H1 (cell line): ENCODE measurements around the gene ZNG1B. TPM values are rescaled to one million over a fixed set of nuclear protein-coding genes. Genes with fewer than 3 reads are reported as not detected.
"Not testable (repeated sequence)": the region's sequence is repeated elsewhere in the genome, so short reads cannot be mapped to it uniquely, and the experiment has no call there.

Experiments
- CTCF ChIA-PET: fragments of 300-600 bp; sonication (Branson Sonifier 250); formaldehyde crosslinking; loops from one replicate; lab custom pipeline; 2021; ENCODE audit not compliant: partially characterized antibody; lab: Charles Lee
- POLR2A ChIA-PET: fragments of 300-600 bp; sonication (Branson Sonifier 250); formaldehyde crosslinking; loops from one replicate; lab custom pipeline; 2021; ENCODE audit warnings: inconsistent platforms; ENCODE audit not compliant: partially characterized antibody; lab: Charles Lee
- DNase-seq, 2 experiments: peaks; one replicate each; pipeline versions ENCODE4 v3.0.0 to v3.0.0-alpha.2; 2010 to 2022; ENCODE audit warnings: low spot score in 2 of 2, low read depth in 1 of 2, mixed read lengths in 1 of 2
- FAIRE-seq: peaks from 2 replicates; lab custom pipeline; 2011; peaks lifted over from hg19 to GRCh38; lab: Jason Lieb, UNC
- H2AFZ ChIP-seq: 2 replicates; pipeline ENCODE4 v1.8.1; 2012; ENCODE audit warnings: low read length, inconsistent platforms
- H2AK5ac ChIP-seq: 2 replicates; pipeline ENCODE4 v1.6.1; 2013; ENCODE audit warnings: low read depth, low read length
- H2BK120ac ChIP-seq: replicated peaks from 2 replicates; pipeline ENCODE3; 2013; ENCODE audit warnings: low read depth, low read length, inconsistent platforms
- H2BK12ac ChIP-seq: 2 replicates; pipeline ENCODE4 v1.6.1; 2013; ENCODE audit warnings: low read depth, low read length
- H2BK15ac ChIP-seq: 2 replicates; pipeline ENCODE4 v1.6.1; 2013; ENCODE audit warnings: low read length
- H2BK20ac ChIP-seq: 2 replicates; pipeline ENCODE4 v1.6.1; 2013; ENCODE audit warnings: low read length
- H2BK5ac ChIP-seq: 2 replicates; pipeline ENCODE4 v1.6.1; 2013; ENCODE audit warnings: low read depth, low read length
- H3K14ac ChIP-seq: 2 replicates; pipeline ENCODE4 v1.6.1; 2013; ENCODE audit warnings: inconsistent platforms; ENCODE audit not compliant: insufficient read length
- H3K18ac ChIP-seq: 2 replicates; pipeline ENCODE4 v1.6.1; 2013; ENCODE audit warnings: low read length; ENCODE audit errors: extremely low read depth
- H3K23ac ChIP-seq: 2 replicates; pipeline ENCODE4 v1.6.1; 2013; ENCODE audit warnings: inconsistent platforms; ENCODE audit not compliant: insufficient read length
- H3K23me2 ChIP-seq: 2 replicates; pipeline ENCODE4 v1.6.1; 2013; ENCODE audit warnings: low read depth, low read length
- H3K27ac ChIP-seq: 2 replicates; pipeline ENCODE4 v1.6.1; 2011; ENCODE audit warnings: low read depth, low read length, inconsistent platforms
- H3K27me3 ChIP-seq, 4 experiments: replicated peaks in 1 of 4; 1 replicate in 1 of 4; 2 replicates in 3 of 4; pipeline versions ENCODE4 v1.6.1 to v1.8.1; 2011 to 2013; ENCODE audit warnings: low read length in 3 of 4, mild to moderate bottlenecking in 3 of 4, inconsistent platforms in 2 of 4, mixed read lengths in 2 of 4, moderate library complexity in 1 of 4; ENCODE audit not compliant: control insufficient read depth in 3 of 4, insufficient read depth in 3 of 4; ENCODE audit errors: extremely low read depth in 1 of 4
- H3K36me3 ChIP-seq, 4 experiments: 2 replicates each; pipeline versions ENCODE4 v1.6.1 to v1.8.1; 2011 to 2013; ENCODE audit warnings: mild to moderate bottlenecking in 4 of 4, low read length in 3 of 4, moderate library complexity in 2 of 4, control low read depth in 1 of 4, inconsistent platforms in 1 of 4; ENCODE audit not compliant: insufficient read depth in 4 of 4, control insufficient read depth in 2 of 4
- H3K4ac ChIP-seq: replicated peaks from 2 replicates; pipeline ENCODE3; 2013; ENCODE audit warnings: low read length, low read depth, mixed read lengths, inconsistent platforms; ENCODE audit not compliant: insufficient read length
- H3K4me1 ChIP-seq, 4 experiments: replicated peaks in 1 of 4; 1 replicate in 1 of 4; 2 replicates in 3 of 4; pipeline versions ENCODE4 v1.6.1 to v1.8.1; 2011 to 2013; ENCODE audit warnings: low read length in 3 of 4, inconsistent platforms in 2 of 4, mixed read lengths in 1 of 4; ENCODE audit not compliant: insufficient read depth in 4 of 4, control insufficient read depth in 3 of 4
- H3K4me2 ChIP-seq, 2 experiments: 2 replicates each; pipeline versions ENCODE4 v1.6.1 to v1.8.1; 2011 to 2013; ENCODE audit warnings: low read depth in 2 of 2, low read length in 2 of 2, control low read depth in 1 of 2, inconsistent platforms in 1 of 2, mild to moderate bottlenecking in 1 of 2; ENCODE audit not compliant: insufficient read depth in 1 of 2
- H3K4me3 ChIP-seq, 4 experiments: fragments of 200-600, 300-600 bp in 1 of 4; sonication (generic), shearing (Covaris generic), sonication (Bioruptor Twin) in 1 of 4; 2 replicates each; pipeline versions ENCODE4 v1.5.1 to v1.8.1; 2011 to 2016; ENCODE audit warnings: low read length in 4 of 4, low read depth in 3 of 4, control low read depth in 2 of 4, inconsistent platforms in 2 of 4, mild to moderate bottlenecking in 2 of 4, mixed read lengths in 1 of 4, moderate library complexity in 1 of 4; ENCODE audit not compliant: insufficient read depth in 2 of 4; ENCODE audit errors: extremely low read depth in 1 of 4
- H3K56ac ChIP-seq: replicated peaks from 2 replicates; pipeline ENCODE3; 2013; ENCODE audit warnings: low read depth, mild to moderate bottlenecking, mixed read lengths, low read length, inconsistent platforms; ENCODE audit not compliant: insufficient read length
- H3K79me1 ChIP-seq: 2 replicates; pipeline ENCODE4 v1.6.1; 2013; ENCODE audit warnings: low read depth, low read length, control low read depth
- H3K79me2 ChIP-seq, 2 experiments: 2 replicates each; pipeline versions ENCODE4 v1.6.1 to v1.8.1; 2012 to 2013; ENCODE audit warnings: low read length in 2 of 2, mild to moderate bottlenecking in 2 of 2, inconsistent platforms in 1 of 2; ENCODE audit not compliant: insufficient read depth in 2 of 2, control insufficient read depth in 1 of 2
- H3K9ac ChIP-seq, 4 experiments: replicated peaks in 1 of 4; 1 replicate in 1 of 4; 2 replicates in 3 of 4; pipeline versions ENCODE4 v1.6.1 to v1.8.1; 2011 to 2013; ENCODE audit warnings: low read depth in 3 of 4, low read length in 3 of 4, control low read depth in 2 of 4, mild to moderate bottlenecking in 2 of 4, moderate library complexity in 2 of 4, inconsistent platforms in 1 of 4; ENCODE audit errors: extremely low read depth in 1 of 4
- H3K9me3 ChIP-seq, 2 experiments: 2 replicates each; pipeline versions ENCODE4 v1.6.1 to v1.8.1; 2012 to 2013; ENCODE audit warnings: mild to moderate bottlenecking in 2 of 2, moderate library complexity in 2 of 2, control low read depth in 1 of 2, inconsistent platforms in 1 of 2, low read depth in 1 of 2, low read length in 1 of 2, mixed read lengths in 1 of 2; ENCODE audit not compliant: insufficient read depth in 2 of 2
- H4K20me1 ChIP-seq, 2 experiments: replicated peaks in 1 of 2; 2 replicates each; pipeline versions ENCODE3 to v1.8.1; 2011 to 2013; ENCODE audit warnings: inconsistent platforms in 2 of 2, low read length in 2 of 2, mild to moderate bottlenecking in 1 of 2; ENCODE audit not compliant: insufficient read depth in 2 of 2, control insufficient read depth in 1 of 2
- H4K5ac ChIP-seq: 2 replicates; pipeline ENCODE4 v1.6.1; 2013; ENCODE audit warnings: low read length, low read depth, mixed read lengths, inconsistent platforms; ENCODE audit not compliant: insufficient read length
- H4K8ac ChIP-seq: 2 replicates; pipeline ENCODE4 v1.8.0; 2013; ENCODE audit warnings: mild to moderate bottlenecking, moderate library complexity, low read length, inconsistent platforms; ENCODE audit not compliant: insufficient read depth; ENCODE audit errors: extremely low read depth
- H4K91ac ChIP-seq: replicated peaks from 2 replicates; pipeline ENCODE3; 2013; ENCODE audit warnings: low read length, mixed read lengths, inconsistent platforms; ENCODE audit not compliant: insufficient read length
- WGBS, 2 experiments: shearing (Covaris generic) in 1 of 2; methylation state at CpG; one replicate each; pipeline versions ENCODE4 v1.1.6 to v1.1.7; 2013 to 2015; ENCODE audit warnings: low lambda C conversion rate in 2 of 2, mixed read lengths in 2 of 2, inconsistent platforms in 1 of 2, low coverage in 1 of 2, missing lambda C conversion rate in 1 of 2; ENCODE audit not compliant: insufficient replicate concordance in 2 of 2, insufficient coverage in 1 of 2, insufficient read length in 1 of 2; ENCODE audit errors: extremely low coverage in 1 of 2, missing lambda C conversion rate in 1 of 2; 5-methylcytosine and 5-hydroxymethylcytosine counted together
- polyA plus RNA-seq, 7 experiments: library from polyadenylated mRNA; depleted of rRNA in 3 of 7; stranded (reverse) in 5 of 7; unstranded in 2 of 7; fragments of >200 nt in 5 of 7; fragments of 200-250 nt in 2 of 7; gene quantifications; 1 replicate in 5 of 7; 2 replicates in 1 of 7; 4 replicates in 1 of 7; pipeline versions ENCODE4 v1.2.1 to v1.2.3, GENCODE V29; 2011 to 2013; ENCODE audit warnings: missing spikeins in 2 of 7, mixed read lengths in 2 of 7
- total RNA-seq: library from RNA; stranded (reverse); fragmentation: NEBNext Ultra II Directional; extraction: Animal tissue kit (Norgen Biotek cat#: 25700); gene quantifications from 2 replicates; pipeline ENCODE4 v1.2.1, GENCODE V29; 2021

ZNG1B gene
- total and polyA plus RNA-seq, 2 of the 8 experiments (the other 6 are each of a cell fraction or from before 2014, with no cell fraction given), result 12.8 to 32.7 TPM

DNA sequence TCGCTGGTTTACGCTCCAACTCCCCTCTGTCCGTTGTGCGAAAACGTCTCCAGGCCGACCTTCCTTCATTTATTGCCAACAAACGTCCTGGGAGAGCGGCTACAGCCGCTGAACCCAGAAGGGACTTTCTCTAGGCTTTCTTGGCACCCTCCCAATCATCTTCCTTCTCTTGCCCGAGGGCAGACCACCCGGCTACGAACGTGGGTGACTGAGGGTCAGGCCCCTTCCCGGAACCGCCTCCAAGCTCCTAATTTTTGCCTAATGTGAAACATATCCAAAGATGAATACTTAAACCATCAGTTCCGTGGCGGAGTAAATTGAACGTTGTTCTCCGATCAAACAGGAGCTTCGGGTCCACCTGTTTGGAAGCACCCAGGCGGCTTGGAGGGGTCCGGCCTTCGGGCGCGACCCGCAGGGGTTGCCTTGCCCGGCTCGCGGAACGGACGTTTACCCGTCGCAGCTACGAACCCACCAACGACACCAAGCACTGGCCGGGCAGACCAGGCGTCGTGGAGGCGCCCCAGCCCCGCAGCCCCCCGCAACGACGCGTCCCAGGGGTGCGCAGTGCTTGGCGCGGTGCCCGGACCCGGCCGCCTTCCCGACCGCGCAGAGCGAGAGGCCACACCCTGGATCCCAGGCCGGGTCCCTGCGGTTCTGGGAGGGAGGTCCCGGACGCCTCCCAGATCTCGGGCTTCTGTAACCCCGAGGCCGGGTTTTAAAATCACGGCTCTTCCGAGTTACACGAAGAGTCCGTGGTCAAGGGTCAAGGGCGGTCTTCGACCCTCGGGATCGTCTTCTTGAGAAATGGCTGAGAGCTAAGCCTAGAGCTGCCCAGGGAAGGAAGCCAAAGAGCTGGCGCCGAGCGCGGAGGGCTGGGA is 65.0 kb downstream of the ZNG1B start:
- WGBS, 2 experiments, result 3% methylated on average over 41 of the region's 73 CpGs; no CpG with 5 or more reads in 1 of the 2 experiments
- H4K91ac ChIP-seq, H3K23ac ChIP-seq, FAIRE-seq, H2BK12ac ChIP-seq, H4K5ac ChIP-seq, H3K18ac ChIP-seq, H3K4me1 ChIP-seq, H3K56ac ChIP-seq, H3K4ac ChIP-seq, POLR2A ChIA-PET, H3K9me3 ChIP-seq, H3K79me2 ChIP-seq, H3K14ac ChIP-seq, H2BK120ac ChIP-seq, H3K27ac ChIP-seq, H3K9ac ChIP-seq, H2AK5ac ChIP-seq, CTCF ChIA-PET, H2BK5ac ChIP-seq, H2AFZ ChIP-seq, H3K79me1 ChIP-seq, H3K23me2 ChIP-seq, H4K20me1 ChIP-seq, H2BK15ac ChIP-seq, H3K36me3 ChIP-seq, H4K8ac ChIP-seq, H2BK20ac ChIP-seq: not testable (repeated sequence)
- Histone ChIP-seq H3K27me3 (peaks cover 23 to 52% (median 41%) of the 10 kb centered on the region in 4 experiments; a peak in 6 of 7 replicates), H3K4me3 (peak overlapping the region in 1 of 4 experiments; percentile 46; a peak in 2 of 8 replicates), H3K4me2 (peak overlapping the region; percentile 41 to 62; a peak in 3 of 4 replicates)
- peak in 1 of 2 experiments; percentile 46 for DNase-seq
